Activated naive CD8-positive, alpha-beta T cell treated with anti-CD3 and anti-CD28 coated beads, Interleukin-2, amount 50 U/mL, for 16 hours (primary cell): ENCODE measurements around the gene SORCS2.
"Not testable (repeated sequence)": the region's sequence is repeated elsewhere in the genome, so short reads cannot be mapped to it uniquely, and the experiment has no call there.

ENCODE experiments used
- DNase-seq: peaks from one replicate; pipeline ENCODE4 v3.0.0-alpha.2; 2020; ENCODE audit warnings: low read depth, low spot score

The SORCS2 gene

GRCh38 chr4:7584098-7584497, 391.8 kb downstream of the SORCS2 start:
- no peak for DNase-seq

GRCh38 chr4:7584606-7585159, 392.3 kb downstream of the SORCS2 start:
- DNase-seq, result no peak

GRCh38 chr4:7585768-7586167, 393.4 kb downstream of the SORCS2 start:
- DNase-seq, result no peak

- no peak for DNase-seq
Measured at GRCh38 chr4:7587433-7588405, 395.4 kb downstream of the SORCS2 start.

GRCh38 chr4:7590189-7590588, 397.9 kb downstream of the SORCS2 start:
- no peak for DNase-seq

GRCh38 chr4:7590899-7591298, 398.6 kb downstream of the SORCS2 start:
- no peak for DNase-seq

GRCh38 chr4:7591409-7592053, 399.2 kb downstream of the SORCS2 start:
- no peak for DNase-seq

GRCh38 chr4:7593646-7594412, 401.5 kb downstream of the SORCS2 start:
- no peak for DNase-seq

GRCh38 chr4:7595934-7596461, 403.7 kb downstream of the SORCS2 start:
- no peak for DNase-seq

- DNase-seq, result no peak
Measured at GRCh38 chr4:7596918-7597606, 404.7 kb downstream of the SORCS2 start.

- DNase-seq, result no peak
Measured at GRCh38 chr4:7598939-7599790, 406.8 kb downstream of the SORCS2 start.

- DNase-seq, result no peak
Measured at GRCh38 chr4:7600247-7600646, 407.9 kb downstream of the SORCS2 start.

- not testable (repeated sequence) for DNase-seq
Measured at GRCh38 chr4:7602166-7602565, 409.8 kb downstream of the SORCS2 start.

GRCh38 chr4:7607156-7607910, 415.0 kb downstream of the SORCS2 start:
- DNase-seq, result no peak

GRCh38 chr4:7608046-7608445, 415.7 kb downstream of the SORCS2 start:
- DNase-seq, result no peak

GRCh38 chr4:7609316-7609715, 417.0 kb downstream of the SORCS2 start:
- DNase-seq, result no peak

GRCh38 chr4:7610022-7610670, 417.8 kb downstream of the SORCS2 start:
- DNase-seq, result no peak

- DNase-seq, result no peak
Measured at GRCh38 chr4:7610841-7611240, 418.5 kb downstream of the SORCS2 start.
